HEK293 (cell line): ENCODE data around the gene RPL10A.
A peak's percentile ranks its signal among the peaks of the same experiment; 100 is the strongest.

Source experiments
- CTCF ChIA-PET: fragments of 350-600 bp; formaldehyde crosslinking; extraction: SDS; loops from one replicate; lab custom pipeline; 2021; ENCODE audit warnings: antibody characterized with exemption; lab: Yijun Ruan, JAX
- POLR2A ChIA-PET: fragments of 300-600 bp; formaldehyde crosslinking; extraction: SDS; loops from one replicate; lab custom pipeline; 2020; ENCODE audit warnings: antibody characterized with exemption, inconsistent platforms; lab: Yijun Ruan, JAX
- H3K27ac ChIP-seq: fragments of 200-500 bp; sonication (Bioruptor generic); 2 replicates; pipeline ENCODE4 v1.5.1; 2014; ENCODE audit warnings: low read depth, low read length, control low read depth, inconsistent platforms; ENCODE audit errors: extremely low read depth
- H3K36me3 ChIP-seq, 2 experiments: fragments of 200-500 bp in 1 of 2; sonication (Bioruptor generic) in 1 of 2; 1 replicate in 1 of 2; 2 replicates in 1 of 2; pipeline ENCODE4 v1.5.1; 2014 to 2017; ENCODE audit warnings: inconsistent platforms in 2 of 2, low read length in 2 of 2; ENCODE audit not compliant: control insufficient read depth in 2 of 2, insufficient read depth in 1 of 2
- H3K4me1 ChIP-seq: fragments of 200-500 bp; sonication (Bioruptor generic); 2 replicates; pipeline ENCODE4 v1.5.1; 2014; ENCODE audit warnings: mild to moderate bottlenecking, low read length, inconsistent platforms; ENCODE audit not compliant: control insufficient read depth, insufficient read depth
- H3K4me3 ChIP-seq: 2 replicates; pipeline ENCODE4 v1.5.1; 2011; ENCODE audit warnings: low read depth, mild to moderate bottlenecking, control low read depth, low read length, moderate library complexity
- H3K9me3 ChIP-seq: fragments of 200-500 bp; sonication (Bioruptor generic); 2 replicates; pipeline ENCODE4 v1.5.1; 2014; ENCODE audit warnings: low read depth, low read length, inconsistent platforms; ENCODE audit not compliant: control insufficient read depth, insufficient read depth
- GLIS1 ChIP-seq: fragments of 450-650 bp; formaldehyde crosslinking; IDR thresholded peaks from 2 replicates; pipeline ENCODE4 v1.5.1; 2016; ENCODE audit warnings: missing biosample characterization, missing genetic modification characterization
- GLIS2 ChIP-seq: fragments of 450-650 bp; formaldehyde crosslinking; IDR thresholded peaks from 2 replicates; pipeline ENCODE4 v1.5.1; 2016; ENCODE audit warnings: missing biosample characterization, missing genetic modification characterization
- MZF1 ChIP-seq: fragments of 450-650 bp; formaldehyde crosslinking; IDR thresholded peaks from 2 replicates; pipeline ENCODE4 v1.5.1; 2017; ENCODE audit warnings: missing biosample characterization, missing genetic modification characterization, borderline replicate concordance
- TCF7L2 ChIP-seq: IDR thresholded peaks from 2 replicates; pipeline ENCODE4 v1.6.1; 2011; ENCODE audit warnings: low read depth, mild to moderate bottlenecking, inconsistent platforms, low read length, moderate library complexity, borderline replicate concordance
- ZFHX2 ChIP-seq: fragments of 450-650 bp; formaldehyde crosslinking; conservative IDR thresholded peaks from 2 replicates; pipeline ENCODE4 v1.5.1; 2016; ENCODE audit warnings: missing biosample characterization, missing genetic modification characterization
- ZFP3 ChIP-seq: fragments of 450-650 bp; formaldehyde crosslinking; IDR thresholded peaks from 2 replicates; pipeline ENCODE4 v1.5.1; 2016; ENCODE audit warnings: low read depth, missing biosample characterization, missing genetic modification characterization
- ZNF140 ChIP-seq: fragments of 450-650 bp; formaldehyde crosslinking; IDR thresholded peaks from 2 replicates; pipeline ENCODE4 v1.5.1; 2016; ENCODE audit warnings: missing biosample characterization, missing genetic modification characterization
- ZNF155 ChIP-seq: fragments of 450-650 bp; formaldehyde crosslinking; IDR thresholded peaks from 2 replicates; pipeline ENCODE4 v1.5.1; 2016; ENCODE audit warnings: missing biosample characterization, missing genetic modification characterization
- ZNF16 ChIP-seq: fragments of 450-650 bp; formaldehyde crosslinking; IDR thresholded peaks from 2 replicates; pipeline ENCODE4 v1.5.1; 2016; ENCODE audit warnings: low read depth, missing biosample characterization, missing genetic modification characterization
- ZNF184 ChIP-seq: fragments of 450-650 bp; IDR thresholded peaks from 2 replicates; pipeline ENCODE4 v1.5.1; 2018; ENCODE audit warnings: missing biosample characterization, mild to moderate bottlenecking, missing genetic modification characterization
- ZNF248 ChIP-seq: fragments of 450-650 bp; formaldehyde crosslinking; IDR thresholded peaks from 2 replicates; pipeline ENCODE4 v1.5.1; 2017; ENCODE audit warnings: missing biosample characterization, missing genetic modification characterization
- ZNF341 ChIP-seq: fragments of 450-650 bp; formaldehyde crosslinking; IDR thresholded peaks from 2 replicates; pipeline ENCODE4; 2016; ENCODE audit warnings: low read depth, missing biosample characterization, missing genetic modification characterization
- ZNF394 ChIP-seq: fragments of 450-650 bp; formaldehyde crosslinking; IDR thresholded peaks from 2 replicates; pipeline ENCODE4 v1.5.1; 2016; ENCODE audit warnings: missing biosample characterization, missing genetic modification characterization, mild to moderate bottlenecking, moderate library complexity, borderline replicate concordance
- ZNF514 ChIP-seq: fragments of 450-650 bp; formaldehyde crosslinking; IDR thresholded peaks from 2 replicates; pipeline ENCODE4 v1.5.1; 2016; ENCODE audit warnings: missing biosample characterization, missing genetic modification characterization
- ZNF670 ChIP-seq: fragments of 450-650 bp; formaldehyde crosslinking; IDR thresholded peaks from 2 replicates; pipeline ENCODE4 v1.5.1; 2016; ENCODE audit warnings: missing biosample characterization, missing genetic modification characterization, low read depth
- ZNF837 ChIP-seq: fragments of 450-650 bp; formaldehyde crosslinking; IDR thresholded peaks from 2 replicates; pipeline ENCODE4 v1.5.1; 2016; ENCODE audit warnings: missing biosample characterization, missing genetic modification characterization
- ZXDB ChIP-seq: fragments of 450-650 bp; formaldehyde crosslinking; IDR thresholded peaks from 2 replicates; pipeline ENCODE4 v1.5.1; 2016; ENCODE audit warnings: missing biosample characterization, missing genetic modification characterization
- TF ChIP-seq, protein P1 (sequence below): fragments of 450-650 bp; formaldehyde crosslinking; IDR thresholded peaks from 2 replicates; pipeline ENCODE4 v1.5.1; 2016; ENCODE audit warnings: missing biosample characterization, missing genetic modification characterization
- TF ChIP-seq, protein P2 (sequence below): fragments of 450-650 bp; formaldehyde crosslinking; IDR thresholded peaks from 2 replicates; pipeline ENCODE4 v1.5.1; 2016; ENCODE audit warnings: missing biosample characterization, missing genetic modification characterization
- TF ChIP-seq, protein P3 (sequence below): fragments of 450-650 bp; IDR thresholded peaks from 2 replicates; pipeline ENCODE4 v1.5.1; 2018; ENCODE audit warnings: missing biosample characterization, mild to moderate bottlenecking, missing genetic modification characterization

The RPL10A gene

GRCh38 chr6:35507221-35507620 is 39.0 kb downstream of the RPL10A start (continued):
- TF ChIP-seq, protein P1, sequence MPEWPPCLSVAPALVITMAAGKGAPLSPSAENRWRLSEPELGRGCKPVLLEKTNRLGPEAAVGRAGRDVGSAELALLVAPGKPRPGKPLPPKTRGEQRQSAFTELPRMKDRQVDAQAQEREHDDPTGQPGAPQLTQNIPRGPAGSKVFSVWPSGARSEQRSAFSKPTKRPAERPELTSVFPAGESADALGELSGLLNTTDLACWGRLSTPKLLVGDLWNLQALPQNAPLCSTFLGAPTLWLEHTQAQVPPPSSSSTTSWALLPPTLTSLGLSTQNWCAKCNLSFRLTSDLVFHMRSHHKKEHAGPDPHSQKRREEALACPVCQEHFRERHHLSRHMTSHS (tag by site-specific recombination), result no peak
- TF ChIP-seq ZNF341 (tag by site-specific recombination), result no peak
- no peak for TF ChIP-seq ZFHX2 (tag by site-specific recombination)
- TF ChIP-seq ZNF837 (tag by site-specific recombination), result no peak
- TF ChIP-seq ZNF248 (tag by site-specific recombination), result no peak
- TF ChIP-seq, protein P2, sequence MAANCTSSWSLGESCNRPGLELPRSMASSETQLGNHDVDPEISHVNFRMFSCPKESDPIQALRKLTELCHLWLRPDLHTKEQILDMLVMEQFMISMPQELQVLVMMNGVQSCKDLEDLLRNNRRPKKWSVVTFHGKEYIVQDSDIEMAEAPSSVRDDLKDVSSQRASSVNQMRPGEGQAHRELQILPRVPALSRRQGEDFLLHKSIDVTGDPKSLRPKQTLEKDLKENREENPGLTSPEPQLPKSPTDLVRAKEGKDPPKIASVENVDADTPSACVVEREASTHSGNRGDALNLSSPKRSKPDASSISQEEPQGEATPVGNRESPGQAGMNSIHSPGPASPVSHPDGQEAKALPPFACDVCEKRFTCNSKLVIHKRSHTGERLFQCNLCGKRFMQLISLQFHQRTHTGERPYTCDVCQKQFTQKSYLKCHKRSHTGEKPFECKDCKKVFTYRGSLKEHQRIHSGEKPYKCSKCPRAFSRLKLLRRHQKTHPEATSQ (tag by site-specific recombination), result no peak
- no peak for TF ChIP-seq ZNF184 (tag by site-specific recombination)
- TF ChIP-seq, protein P3, sequence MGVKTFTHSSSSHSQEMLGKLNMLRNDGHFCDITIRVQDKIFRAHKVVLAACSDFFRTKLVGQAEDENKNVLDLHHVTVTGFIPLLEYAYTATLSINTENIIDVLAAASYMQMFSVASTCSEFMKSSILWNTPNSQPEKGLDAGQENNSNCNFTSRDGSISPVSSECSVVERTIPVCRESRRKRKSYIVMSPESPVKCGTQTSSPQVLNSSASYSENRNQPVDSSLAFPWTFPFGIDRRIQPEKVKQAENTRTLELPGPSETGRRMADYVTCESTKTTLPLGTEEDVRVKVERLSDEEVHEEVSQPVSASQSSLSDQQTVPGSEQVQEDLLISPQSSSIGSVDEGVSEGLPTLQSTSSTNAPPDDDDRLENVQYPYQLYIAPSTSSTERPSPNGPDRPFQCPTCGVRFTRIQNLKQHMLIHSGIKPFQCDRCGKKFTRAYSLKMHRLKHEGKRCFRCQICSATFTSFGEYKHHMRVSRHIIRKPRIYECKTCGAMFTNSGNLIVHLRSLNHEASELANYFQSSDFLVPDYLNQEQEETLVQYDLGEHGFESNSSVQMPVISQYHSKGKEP, result no peak

DNA sequence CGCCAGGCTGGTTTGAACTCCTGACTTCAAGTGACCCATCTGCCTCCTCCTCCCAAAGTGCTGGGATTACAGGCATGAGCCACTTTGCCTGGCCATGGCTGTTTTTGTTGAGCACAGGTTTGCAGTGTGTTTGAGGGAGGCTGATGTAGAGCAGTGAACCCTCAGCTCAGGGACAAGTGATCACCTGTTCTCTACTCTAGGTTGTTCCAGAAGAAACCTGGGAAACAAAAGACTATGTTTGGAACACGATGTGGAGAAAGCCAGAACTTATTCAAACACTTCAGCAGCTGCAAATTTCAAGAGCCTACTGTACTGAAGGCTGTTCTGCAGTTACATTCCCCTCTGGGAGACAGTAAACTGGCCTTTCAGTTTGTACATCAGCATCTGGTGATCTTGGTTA is 39.8 kb downstream of the RPL10A start:
- TF ChIP-seq ZNF341 (tag by site-specific recombination), result peak; percentile 52
- TF ChIP-seq ZNF394 (tag by site-specific recombination), result no peak
- no peak overlapping the region for H3K4me3 ChIP-seq
- ChIA-PET CTCF (interaction anchor here (0.5 to 2.1 kb wide), 6 partner anchors 12 to 244 kb away, joined by 3 to 8 read pairs (median 4); partner anchors contain the start of gene ARMC12), POLR2A (interaction anchor here (1.0 kb wide), 1 partner anchor 39 kb away, joined by 3 read pairs; the partner anchor contains the start of gene RPL10A)
- H3K4me1 ChIP-seq, result no peaks in the 10 kb centered on the region
- no peaks in the 10 kb centered on the region for H3K36me3 ChIP-seq
- no peak overlapping the region for H3K27ac ChIP-seq
- no peaks in the 10 kb centered on the region for H3K9me3 ChIP-seq

DNA sequence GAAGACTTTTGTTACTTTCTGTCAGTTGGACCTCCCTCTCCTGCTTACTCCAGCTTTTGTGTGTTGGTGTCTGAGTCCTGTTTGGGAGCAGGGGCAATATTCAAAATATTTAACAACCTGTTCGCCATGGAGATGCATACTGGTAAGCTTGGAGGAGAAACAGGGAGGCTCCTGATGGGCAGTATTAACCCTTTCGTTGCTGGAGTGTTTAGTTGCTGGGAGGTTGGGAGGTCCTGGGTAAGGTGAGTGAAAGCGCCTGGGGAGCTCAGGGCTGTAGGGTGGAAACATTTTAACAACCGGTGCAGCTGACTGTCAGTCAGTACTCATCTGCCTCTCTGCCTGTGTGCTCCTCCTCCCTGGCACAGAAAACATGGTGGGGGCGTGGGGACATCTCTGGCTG is 40.3 kb downstream of the RPL10A start:
- CTCF ChIA-PET, result interaction anchor here (0.5 to 2.1 kb wide), 4 partner anchors 15 to 243 kb away, joined by 3 to 8 read pairs (median 4); no protein-coding TSS in a partner anchor
- Histone ChIP-seq H3K27ac (no peak overlapping the region), H3K4me1 (no peaks in the 10 kb centered on the region), H3K4me3 (no peak overlapping the region), H3K9me3 (no peaks in the 10 kb centered on the region), H3K36me3 (no peaks in the 10 kb centered on the region)
- no peak for TF ChIP-seq GLIS1 (tag by site-specific recombination)
- no peak for TF ChIP-seq ZNF140 (tag by site-specific recombination)
- no peak for TF ChIP-seq MZF1 (tag by site-specific recombination)
- TF ChIP-seq ZNF16 (tag by site-specific recombination), result no peak
- TF ChIP-seq TCF7L2, result no peak
- no peak for TF ChIP-seq GLIS2 (tag by site-specific recombination)
- TF ChIP-seq ZNF514 (tag by site-specific recombination), result no peak
- TF ChIP-seq ZXDB (tag by site-specific recombination), result no peak
- no peak for TF ChIP-seq ZFP3 (tag by site-specific recombination)
- TF ChIP-seq ZNF670 (tag by site-specific recombination), result no peak
- no peak for TF ChIP-seq ZNF155 (tag by site-specific recombination)
- POLR2A ChIA-PET, result interaction anchor here (1.0 kb wide), 1 partner anchor 40 kb away, joined by 3 read pairs; the partner anchor contains the start of gene RPL10A
